ENCODE results near the gene SBNO2.

The SBNO2 gene

GRCh38 chr19:1167687-1168571, 6.1 kb downstream of the SBNO2 start:
- no peak for DNase-seq

DNA sequence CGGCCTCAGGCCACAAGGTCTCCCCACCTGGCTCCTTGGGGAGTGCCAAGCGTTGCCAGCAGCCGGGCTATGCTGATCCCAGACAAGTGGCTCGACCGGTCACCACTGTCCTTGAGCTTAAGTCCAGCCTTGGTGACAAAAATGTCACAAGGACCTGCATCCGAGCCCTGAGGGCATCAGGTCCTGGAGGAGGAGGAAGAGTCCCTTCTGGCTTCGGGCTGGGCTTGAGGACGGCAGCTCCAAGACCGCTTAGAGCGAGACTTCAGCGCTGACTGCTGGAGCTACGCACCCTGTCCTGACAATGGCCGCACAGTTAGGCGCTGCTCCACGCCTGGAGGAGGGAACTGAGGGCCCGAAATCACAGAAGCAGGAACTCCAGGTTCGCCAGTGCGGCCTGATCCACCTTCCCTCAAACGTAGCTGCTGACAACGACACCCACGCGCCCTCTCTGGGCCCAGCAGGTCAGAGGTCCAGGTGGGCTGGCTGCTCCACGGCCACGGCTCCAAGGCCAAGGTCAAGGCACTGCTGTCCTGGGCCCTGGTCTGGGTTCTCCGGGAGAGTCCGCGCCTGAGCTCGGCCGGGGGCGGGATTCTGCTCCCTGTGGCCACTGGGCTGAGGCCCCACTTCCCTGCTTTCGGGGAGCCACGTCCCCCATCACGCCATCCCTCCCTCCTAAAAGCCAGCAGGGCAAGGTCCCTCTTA, 7.0 kb downstream of the SBNO2 start:
- DNase-seq = no peak

GRCh38 chr19:1164684-1165531, 9.2 kb downstream of the SBNO2 start:
- no peak for DNase-seq

- DNase-seq = no peak
Observed at GRCh38 chr19:1163934-1164683, 10.0 kb downstream of the SBNO2 start.

GRCh38 chr19:1163283-1163933, 10.7 kb downstream of the SBNO2 start:
- no peak for DNase-seq

- DNase-seq = no peak
Observed at GRCh38 chr19:1162404-1163282, 11.4 kb downstream of the SBNO2 start.

- DNase-seq = no peak
Observed at GRCh38 chr19:1161716-1162115, 12.4 kb downstream of the SBNO2 start.

DNA sequence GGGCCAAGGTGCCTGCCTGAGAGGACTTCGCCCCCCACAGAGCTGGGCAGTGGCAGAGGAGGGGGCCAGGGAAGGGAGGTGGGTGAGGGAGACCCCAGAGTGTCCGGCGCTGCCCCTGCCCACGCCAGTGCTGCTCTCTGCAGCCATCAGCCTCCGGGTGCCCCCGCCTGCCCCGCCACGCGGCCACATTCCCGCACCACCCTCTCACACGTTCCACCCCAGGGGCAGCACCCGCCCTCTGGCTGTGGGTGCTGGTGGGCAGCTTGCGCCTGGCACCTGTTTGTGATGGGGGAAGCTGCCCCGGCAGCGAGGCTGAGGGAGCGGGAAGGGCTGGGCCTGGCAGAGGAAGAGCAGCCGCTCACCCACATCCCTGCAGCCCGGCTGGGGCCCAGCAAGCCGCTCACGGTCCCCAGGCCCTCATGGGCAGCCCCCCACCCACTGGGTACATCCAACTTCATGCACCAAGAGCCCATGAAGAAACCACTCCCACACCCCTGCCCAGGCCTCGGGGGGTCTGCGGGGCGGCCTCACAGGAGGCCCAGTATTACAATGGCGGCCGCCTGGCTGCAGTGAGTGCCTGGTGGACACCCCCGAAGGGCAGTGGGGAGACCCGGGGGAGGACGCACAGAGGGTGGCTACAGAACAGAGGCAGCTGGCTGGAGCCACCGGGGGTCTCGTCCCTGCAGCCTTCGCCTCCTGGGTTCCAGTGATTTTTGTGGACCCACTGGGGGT, 14.0 kb downstream of the SBNO2 start:
- no peak for DNase-seq

- DNase-seq = no peak
Observed at GRCh38 chr19:1158885-1159448, 15.1 kb downstream of the SBNO2 start.

DNA sequence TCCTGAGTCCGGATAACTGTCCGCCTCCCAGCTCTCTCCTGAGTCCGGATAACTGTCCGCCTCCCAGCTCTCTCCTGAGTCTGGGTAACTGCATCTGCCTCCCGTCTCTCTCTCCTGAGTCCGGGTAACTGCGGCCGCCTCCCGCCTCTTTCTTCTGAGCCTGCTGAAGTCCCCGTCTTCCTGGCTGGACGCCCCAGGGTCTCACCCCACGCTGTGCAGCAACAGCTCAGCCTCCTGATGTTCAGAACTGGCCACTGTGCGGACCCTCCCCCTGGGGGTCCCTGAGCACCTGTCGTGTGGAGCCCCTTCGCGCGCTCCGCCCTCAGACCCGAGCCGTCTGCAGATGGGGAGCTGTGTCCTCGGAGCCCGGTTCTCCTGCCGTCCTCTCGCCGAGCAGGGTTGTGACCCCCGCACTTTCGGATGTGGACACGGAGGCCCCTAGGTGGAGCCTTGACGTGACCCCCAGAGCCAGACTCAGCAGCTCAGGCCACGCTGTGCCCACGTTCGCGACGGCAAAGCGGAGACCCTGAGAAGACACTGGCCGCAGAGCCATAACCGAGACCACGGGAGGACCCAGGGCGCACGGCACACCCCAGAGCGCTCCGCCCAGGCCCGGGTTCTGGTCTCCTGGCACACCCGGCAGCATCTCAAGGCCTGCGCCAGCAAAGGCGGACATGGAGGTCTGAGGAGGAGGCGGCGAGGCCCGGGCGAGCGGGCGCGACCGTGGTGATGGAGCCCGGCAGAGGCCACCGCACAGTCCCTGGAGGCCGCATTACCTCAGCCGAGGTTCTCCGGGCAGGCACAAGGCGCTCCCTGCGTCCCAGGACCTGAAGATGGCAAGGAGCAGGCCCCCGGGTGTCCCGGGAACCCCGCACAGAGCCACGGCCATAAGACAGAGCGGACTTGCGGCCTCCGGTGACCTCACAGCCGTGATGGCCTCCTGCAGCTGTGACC, 15.9 kb downstream of the SBNO2 start:
- DNase-seq = no peak

- no peak for DNase-seq
Observed at GRCh38 chr19:1156830-1157615, 17.0 kb downstream of the SBNO2 start.

GRCh38 chr19:1156305-1156801, 17.7 kb downstream of the SBNO2 start:
- no peak for DNase-seq

GRCh38 chr19:1155352-1156304, 18.4 kb downstream of the SBNO2 start:
- no peak for DNase-seq

- no peak for DNase-seq
Observed at GRCh38 chr19:1154731-1155351, 19.2 kb downstream of the SBNO2 start.

DNA sequence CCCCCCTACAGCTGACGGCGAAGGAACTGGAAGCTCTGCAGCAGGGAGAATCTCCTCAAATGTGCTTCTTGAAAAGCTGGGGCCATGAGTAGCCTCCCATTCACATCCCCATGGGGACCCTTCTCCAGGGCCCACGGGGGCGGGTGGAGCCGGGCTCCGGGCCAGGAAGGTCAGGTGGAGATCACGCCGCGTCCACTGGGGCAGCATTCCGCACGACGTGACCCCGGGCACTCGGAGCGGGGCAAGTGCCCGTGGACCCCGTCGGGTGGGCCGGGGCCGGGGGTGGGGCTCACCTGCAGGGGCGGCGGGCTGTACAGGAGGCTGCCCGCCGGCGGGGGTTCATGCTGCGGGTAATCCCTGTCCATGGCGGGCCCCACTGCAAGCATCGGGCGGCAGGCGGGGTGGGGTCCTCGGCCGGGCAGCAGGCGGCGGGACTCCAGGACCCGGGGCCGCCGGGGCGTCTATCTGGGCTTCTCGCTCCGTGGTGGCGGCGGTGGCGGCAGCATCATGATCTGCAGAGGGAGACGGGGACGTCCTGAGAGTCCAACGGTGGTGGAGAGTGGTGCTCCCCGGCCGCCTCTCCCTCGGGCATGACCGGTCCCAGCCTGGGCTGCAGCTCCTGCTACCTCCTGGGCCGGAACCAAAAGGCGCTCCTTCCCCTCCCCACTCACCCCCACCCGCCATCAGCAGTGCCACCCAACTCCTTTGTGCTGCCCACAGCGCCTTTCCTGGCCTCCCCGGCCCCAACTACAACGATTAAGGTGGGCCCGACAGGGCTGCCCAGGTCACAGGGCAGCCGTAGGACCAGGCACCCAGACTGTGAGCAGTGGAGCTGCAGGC, 20.0 kb downstream of the SBNO2 start:
- DNase-seq = no peak

All from activated CD4-positive, CD25-positive, alpha-beta regulatory T cell treated with anti-CD3 and anti-CD28 coated beads, Interleukin-2, amount 50 U/mL, for 72 hours (primary cell).